WTC11 (cell line): ENCODE measurements around the gene SNX9. TPM values are rescaled to one million over a fixed set of nuclear protein-coding genes. Genes with fewer than 3 reads are reported as not detected.

ENCODE experiments used
- ATAC-seq: fragments of 200-7000 bp; cut with Tn5 transposase; 2 replicates; pipeline ENCODE4 v1.10.0; 2021; ENCODE audit warnings: mild to moderate bottlenecking, moderate library complexity
- CTCF ChIA-PET: fragments of 300-600 bp; sonication (Branson Sonifier 250); formaldehyde crosslinking; loops from one replicate; lab custom pipeline; 2021; ENCODE audit warnings: antibody characterized with exemption; lab: Charles Lee
- POLR2A ChIA-PET: fragments of 350-600 bp; sonication (Branson Sonifier 250); formaldehyde crosslinking; loops from one replicate; lab custom pipeline; 2021; ENCODE audit warnings: antibody characterized with exemption; lab: Charles Lee
- DNase-seq: peaks from one replicate; pipeline ENCODE4 v3.0.0; 2021; ENCODE audit warnings: low spot score
- H3K27ac Mint-ChIP-seq: 2 replicates; pipeline ENCODE4 v1.8.0; 2021; ENCODE audit warnings: mixed read lengths
- H3K27me3 Mint-ChIP-seq: 2 replicates; pipeline ENCODE4 v1.8.0; 2021; ENCODE audit warnings: low read depth, mild to moderate bottlenecking, moderate library complexity, mixed read lengths
- H3K36me3 Mint-ChIP-seq: 2 replicates; pipeline ENCODE4 v1.8.0; 2021; ENCODE audit warnings: mixed read lengths
- H3K4me1 Mint-ChIP-seq: 2 replicates; pipeline ENCODE4 v1.8.0; 2022; ENCODE audit warnings: mixed read lengths
- H3K4me3 Mint-ChIP-seq: 2 replicates; pipeline ENCODE4 v1.8.0; 2021; ENCODE audit warnings: mild to moderate bottlenecking, moderate library complexity, mixed read lengths
- H3K9me3 Mint-ChIP-seq: 2 replicates; pipeline ENCODE4 v1.8.0; 2021; ENCODE audit warnings: mixed read lengths
- CREB1 ChIP-seq: sonication (generic); formaldehyde crosslinking; IDR thresholded peaks from 2 replicates; pipeline ENCODE4 v1.8.0; 2023; ENCODE audit warnings: mild to moderate bottlenecking, missing genetic modification reagents
- EMX1 ChIP-seq: fragments of 250-450 bp; sonication (Bioruptor Pico); IDR thresholded peaks from 2 replicates; pipeline ENCODE4 v1.8.0; 2021; ENCODE audit warnings: mild to moderate bottlenecking
- GABPB1 ChIP-seq: sonication (generic); formaldehyde crosslinking; IDR thresholded peaks from 2 replicates; pipeline ENCODE4 v1.8.1; 2023; ENCODE audit warnings: mild to moderate bottlenecking, missing genetic modification reagents
- MYBL2 ChIP-seq: sonication (generic); formaldehyde crosslinking; IDR thresholded peaks from 2 replicates; pipeline ENCODE4 v1.8.1; 2023; ENCODE audit warnings: mild to moderate bottlenecking, moderate library complexity, missing genetic modification reagents
- ZNF423 ChIP-seq: fragments of 250-450 bp; sonication (Bioruptor Pico); IDR thresholded peaks from 2 replicates; pipeline ENCODE4 v2.1.2; 2022; ENCODE audit warnings: mild to moderate bottlenecking, moderate library complexity
- total RNA-seq: library from RNA; stranded (reverse); gene quantifications from 3 replicates; pipeline ENCODE4 v1.2.3, GENCODE V29; 2021
- TF ChIP-seq, protein P1 (sequence below): fragments of 250-450 bp; sonication (Bioruptor Pico); IDR thresholded peaks from 2 replicates; pipeline ENCODE4 v1.9.0; 2021; ENCODE audit warnings: moderate library complexity, mild to moderate bottlenecking, inconsistent platforms, borderline replicate concordance
- TF ChIP-seq, protein P2 (sequence below): sonication (generic); formaldehyde crosslinking; IDR thresholded peaks from 2 replicates; pipeline ENCODE4 v1.8.1; 2023; ENCODE audit warnings: mild to moderate bottlenecking, missing genetic modification reagents
- TF ChIP-seq, protein P3 (sequence below): sonication (generic); formaldehyde crosslinking; conservative IDR thresholded peaks from 2 replicates; pipeline ENCODE4 v1.8.1; 2023; ENCODE audit warnings: mild to moderate bottlenecking, low read depth, missing genetic modification reagents, moderate library complexity
- TF ChIP-seq, protein P4 (sequence below): sonication (generic); formaldehyde crosslinking; IDR thresholded peaks from 2 replicates; pipeline ENCODE4 v1.8.0; 2023; ENCODE audit warnings: missing genetic modification reagents, mild to moderate bottlenecking, borderline replicate concordance
- TF ChIP-seq, protein P5 (sequence below): sonication (generic); formaldehyde crosslinking; conservative IDR thresholded peaks from 2 replicates; pipeline ENCODE4 v1.8.1; 2022; ENCODE audit warnings: mild to moderate bottlenecking, missing genetic modification reagents
- TF ChIP-seq, protein P6 (sequence below): sonication (generic); formaldehyde crosslinking; IDR thresholded peaks from 2 replicates; pipeline ENCODE4 v1.8.1; 2023; ENCODE audit warnings: mild to moderate bottlenecking, moderate library complexity, missing genetic modification reagents

SNX9 gene
- total RNA-seq, 1 experiment from 2014 or later = 35.0 TPM

DNA sequence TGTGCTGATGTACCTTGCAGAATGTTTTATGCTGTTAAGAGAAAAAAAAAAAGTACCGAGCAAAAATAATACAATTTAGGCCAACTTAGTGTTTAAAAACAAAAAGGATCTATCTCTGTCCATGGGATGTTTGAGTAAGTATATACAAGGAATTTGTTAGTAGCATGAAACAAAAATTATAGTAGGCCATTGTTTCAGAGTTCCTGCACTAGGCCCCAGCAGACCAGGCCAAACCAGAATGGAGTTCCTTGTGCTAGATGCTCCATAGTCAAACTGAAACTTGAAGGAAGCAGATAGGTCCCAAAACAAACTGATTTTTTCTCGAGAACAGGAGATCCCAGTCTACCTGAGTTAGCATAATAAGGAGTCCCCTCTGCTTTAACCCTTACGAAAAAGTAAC, 72.5 kb downstream of the SNX9 start:
- peaks cover 10% of the 10 kb centered on the region for H3K36me3 Mint-ChIP-seq
- H3K4me1 Mint-ChIP-seq = peaks cover 20% of the 10 kb centered on the region
- no peaks in the 10 kb centered on the region for H3K9me3 Mint-ChIP-seq
- POLR2A ChIA-PET = no interaction called here
- CTCF ChIA-PET = no interaction called here
- H3K27me3 Mint-ChIP-seq = no peaks in the 10 kb centered on the region
- TF ChIP-seq, protein P1, sequence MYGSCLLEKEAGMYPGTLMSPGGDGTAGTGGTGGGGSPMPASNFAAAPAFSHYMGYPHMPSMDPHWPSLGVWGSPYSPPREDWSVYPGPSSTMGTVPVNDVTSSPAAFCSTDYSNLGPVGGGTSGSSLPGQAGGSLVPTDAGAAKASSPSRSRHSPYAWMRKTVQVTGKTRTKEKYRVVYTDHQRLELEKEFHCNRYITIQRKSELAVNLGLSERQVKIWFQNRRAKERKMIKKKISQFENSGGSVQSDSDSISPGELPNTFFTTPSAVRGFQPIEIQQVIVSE = no peak
- TF ChIP-seq, protein P2, sequence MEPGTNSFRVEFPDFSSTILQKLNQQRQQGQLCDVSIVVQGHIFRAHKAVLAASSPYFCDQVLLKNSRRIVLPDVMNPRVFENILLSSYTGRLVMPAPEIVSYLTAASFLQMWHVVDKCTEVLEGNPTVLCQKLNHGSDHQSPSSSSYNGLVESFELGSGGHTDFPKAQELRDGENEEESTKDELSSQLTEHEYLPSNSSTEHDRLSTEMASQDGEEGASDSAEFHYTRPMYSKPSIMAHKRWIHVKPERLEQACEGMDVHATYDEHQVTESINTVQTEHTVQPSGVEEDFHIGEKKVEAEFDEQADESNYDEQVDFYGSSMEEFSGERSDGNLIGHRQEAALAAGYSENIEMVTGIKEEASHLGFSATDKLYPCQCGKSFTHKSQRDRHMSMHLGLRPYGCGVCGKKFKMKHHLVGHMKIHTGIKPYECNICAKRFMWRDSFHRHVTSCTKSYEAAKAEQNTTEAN (CRISPR knock-in tag) = no peak
- TF ChIP-seq CREB1 (CRISPR knock-in tag) (no peak), ZNF423 (CRISPR knock-in tag) (no peak), EMX1 (CRISPR knock-in tag) (no peak), GABPB1 (no peak)
- TF ChIP-seq, protein P3, sequence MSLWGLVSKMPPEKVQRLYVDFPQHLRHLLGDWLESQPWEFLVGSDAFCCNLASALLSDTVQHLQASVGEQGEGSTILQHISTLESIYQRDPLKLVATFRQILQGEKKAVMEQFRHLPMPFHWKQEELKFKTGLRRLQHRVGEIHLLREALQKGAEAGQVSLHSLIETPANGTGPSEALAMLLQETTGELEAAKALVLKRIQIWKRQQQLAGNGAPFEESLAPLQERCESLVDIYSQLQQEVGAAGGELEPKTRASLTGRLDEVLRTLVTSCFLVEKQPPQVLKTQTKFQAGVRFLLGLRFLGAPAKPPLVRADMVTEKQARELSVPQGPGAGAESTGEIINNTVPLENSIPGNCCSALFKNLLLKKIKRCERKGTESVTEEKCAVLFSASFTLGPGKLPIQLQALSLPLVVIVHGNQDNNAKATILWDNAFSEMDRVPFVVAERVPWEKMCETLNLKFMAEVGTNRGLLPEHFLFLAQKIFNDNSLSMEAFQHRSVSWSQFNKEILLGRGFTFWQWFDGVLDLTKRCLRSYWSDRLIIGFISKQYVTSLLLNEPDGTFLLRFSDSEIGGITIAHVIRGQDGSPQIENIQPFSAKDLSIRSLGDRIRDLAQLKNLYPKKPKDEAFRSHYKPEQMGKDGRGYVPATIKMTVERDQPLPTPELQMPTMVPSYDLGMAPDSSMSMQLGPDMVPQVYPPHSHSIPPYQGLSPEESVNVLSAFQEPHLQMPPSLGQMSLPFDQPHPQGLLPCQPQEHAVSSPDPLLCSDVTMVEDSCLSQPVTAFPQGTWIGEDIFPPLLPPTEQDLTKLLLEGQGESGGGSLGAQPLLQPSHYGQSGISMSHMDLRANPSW (CRISPR knock-in tag) = no peak
- TF ChIP-seq, protein P4, sequence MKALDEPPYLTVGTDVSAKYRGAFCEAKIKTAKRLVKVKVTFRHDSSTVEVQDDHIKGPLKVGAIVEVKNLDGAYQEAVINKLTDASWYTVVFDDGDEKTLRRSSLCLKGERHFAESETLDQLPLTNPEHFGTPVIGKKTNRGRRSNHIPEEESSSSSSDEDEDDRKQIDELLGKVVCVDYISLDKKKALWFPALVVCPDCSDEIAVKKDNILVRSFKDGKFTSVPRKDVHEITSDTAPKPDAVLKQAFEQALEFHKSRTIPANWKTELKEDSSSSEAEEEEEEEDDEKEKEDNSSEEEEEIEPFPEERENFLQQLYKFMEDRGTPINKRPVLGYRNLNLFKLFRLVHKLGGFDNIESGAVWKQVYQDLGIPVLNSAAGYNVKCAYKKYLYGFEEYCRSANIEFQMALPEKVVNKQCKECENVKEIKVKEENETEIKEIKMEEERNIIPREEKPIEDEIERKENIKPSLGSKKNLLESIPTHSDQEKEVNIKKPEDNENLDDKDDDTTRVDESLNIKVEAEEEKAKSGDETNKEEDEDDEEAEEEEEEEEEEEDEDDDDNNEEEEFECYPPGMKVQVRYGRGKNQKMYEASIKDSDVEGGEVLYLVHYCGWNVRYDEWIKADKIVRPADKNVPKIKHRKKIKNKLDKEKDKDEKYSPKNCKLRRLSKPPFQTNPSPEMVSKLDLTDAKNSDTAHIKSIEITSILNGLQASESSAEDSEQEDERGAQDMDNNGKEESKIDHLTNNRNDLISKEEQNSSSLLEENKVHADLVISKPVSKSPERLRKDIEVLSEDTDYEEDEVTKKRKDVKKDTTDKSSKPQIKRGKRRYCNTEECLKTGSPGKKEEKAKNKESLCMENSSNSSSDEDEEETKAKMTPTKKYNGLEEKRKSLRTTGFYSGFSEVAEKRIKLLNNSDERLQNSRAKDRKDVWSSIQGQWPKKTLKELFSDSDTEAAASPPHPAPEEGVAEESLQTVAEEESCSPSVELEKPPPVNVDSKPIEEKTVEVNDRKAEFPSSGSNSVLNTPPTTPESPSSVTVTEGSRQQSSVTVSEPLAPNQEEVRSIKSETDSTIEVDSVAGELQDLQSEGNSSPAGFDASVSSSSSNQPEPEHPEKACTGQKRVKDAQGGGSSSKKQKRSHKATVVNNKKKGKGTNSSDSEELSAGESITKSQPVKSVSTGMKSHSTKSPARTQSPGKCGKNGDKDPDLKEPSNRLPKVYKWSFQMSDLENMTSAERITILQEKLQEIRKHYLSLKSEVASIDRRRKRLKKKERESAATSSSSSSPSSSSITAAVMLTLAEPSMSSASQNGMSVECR (CRISPR knock-in tag) = no peak
- TF ChIP-seq, protein P5, sequence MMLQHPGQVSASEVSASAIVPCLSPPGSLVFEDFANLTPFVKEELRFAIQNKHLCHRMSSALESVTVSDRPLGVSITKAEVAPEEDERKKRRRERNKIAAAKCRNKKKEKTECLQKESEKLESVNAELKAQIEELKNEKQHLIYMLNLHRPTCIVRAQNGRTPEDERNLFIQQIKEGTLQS (CRISPR knock-in tag) = no peak
- TF ChIP-seq, protein P6, sequence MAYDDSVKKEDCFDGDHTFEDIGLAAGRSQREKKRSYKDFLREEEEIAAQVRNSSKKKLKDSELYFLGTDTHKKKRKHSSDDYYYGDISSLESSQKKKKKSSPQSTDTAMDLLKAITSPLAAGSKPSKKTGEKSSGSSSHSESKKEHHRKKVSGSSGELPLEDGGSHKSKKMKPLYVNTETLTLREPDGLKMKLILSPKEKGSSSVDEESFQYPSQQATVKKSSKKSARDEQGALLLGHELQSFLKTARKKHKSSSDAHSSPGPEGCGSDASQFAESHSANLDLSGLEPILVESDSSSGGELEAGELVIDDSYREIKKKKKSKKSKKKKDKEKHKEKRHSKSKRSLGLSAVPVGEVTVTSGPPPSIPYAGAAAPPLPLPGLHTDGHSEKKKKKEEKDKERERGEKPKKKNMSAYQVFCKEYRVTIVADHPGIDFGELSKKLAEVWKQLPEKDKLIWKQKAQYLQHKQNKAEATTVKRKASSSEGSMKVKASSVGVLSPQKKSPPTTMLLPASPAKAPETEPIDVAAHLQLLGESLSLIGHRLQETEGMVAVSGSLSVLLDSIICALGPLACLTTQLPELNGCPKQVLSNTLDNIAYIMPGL = no peak
- no peak for DNase-seq
- H3K4me3 Mint-ChIP-seq = no peak overlapping the region
- no peak for ATAC-seq
- H3K27ac Mint-ChIP-seq = no peak overlapping the region

DNA sequence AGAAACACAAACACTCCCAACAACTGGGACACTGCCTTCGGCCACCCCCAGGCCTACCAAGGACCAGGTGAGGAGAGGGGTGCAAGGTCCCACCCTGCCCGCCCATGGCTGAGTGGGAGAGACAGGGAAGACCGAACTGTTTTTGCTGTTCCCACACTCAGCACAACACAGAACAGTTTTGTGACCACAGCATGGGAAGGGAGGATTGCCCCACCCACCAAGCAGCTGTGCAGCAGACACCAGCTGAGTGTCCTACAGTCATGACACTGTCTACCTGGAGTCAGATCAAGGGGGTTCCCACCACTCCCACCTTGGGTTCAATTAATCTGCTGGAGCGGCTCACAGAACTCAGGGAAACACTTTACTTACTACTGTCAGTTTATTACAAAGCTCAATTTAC, 73.9 kb downstream of the SNX9 start:
- Mint-ChIP-seq H3K36me3 (peaks cover 10% of the 10 kb centered on the region), H3K4me3 (no peak overlapping the region), H3K27ac (no peak overlapping the region), H3K9me3 (no peaks in the 10 kb centered on the region), H3K27me3 (no peaks in the 10 kb centered on the region), H3K4me1 (peaks cover 18% of the 10 kb centered on the region)
- no peak for TF ChIP-seq MYBL2
- CTCF ChIA-PET = interaction anchor here (0.6 to 1.9 kb wide), 3 partner anchors 24 to 165 kb away, joined by 3 to 8 read pairs (median 5); no protein-coding TSS in a partner anchor
- ATAC-seq = no peak
- no peak for DNase-seq
- POLR2A ChIA-PET = interaction anchor here (0.6 kb wide), 1 partner anchor 303 kb away, joined by 5 read pairs; no protein-coding TSS in a partner anchor
